Loucy (cell line): ENCODE data around the gene SRM.

Experiments used
- EZH2phosphoT487 ChIP-seq: fragments of 200-600 bp; IDR thresholded peaks from 2 replicates; pipeline ENCODE4 v1.6.1; 2018; ENCODE audit warnings: antibody characterized with exemption, mild to moderate bottlenecking, moderate library complexity, borderline replicate concordance
- TF ChIP-seq, protein P1 (sequence below): fragments of 200-600 bp; sonication (generic); conservative IDR thresholded peaks from 2 replicates; pipeline ENCODE4 v1.5.1; 2014; ENCODE audit warnings: mild to moderate bottlenecking, antibody characterized with exemption, low read length

GRCh38 chr1:11078631-11079030 lies 18.8 kb upstream of the SRM start:
- TF ChIP-seq, protein P1, sequence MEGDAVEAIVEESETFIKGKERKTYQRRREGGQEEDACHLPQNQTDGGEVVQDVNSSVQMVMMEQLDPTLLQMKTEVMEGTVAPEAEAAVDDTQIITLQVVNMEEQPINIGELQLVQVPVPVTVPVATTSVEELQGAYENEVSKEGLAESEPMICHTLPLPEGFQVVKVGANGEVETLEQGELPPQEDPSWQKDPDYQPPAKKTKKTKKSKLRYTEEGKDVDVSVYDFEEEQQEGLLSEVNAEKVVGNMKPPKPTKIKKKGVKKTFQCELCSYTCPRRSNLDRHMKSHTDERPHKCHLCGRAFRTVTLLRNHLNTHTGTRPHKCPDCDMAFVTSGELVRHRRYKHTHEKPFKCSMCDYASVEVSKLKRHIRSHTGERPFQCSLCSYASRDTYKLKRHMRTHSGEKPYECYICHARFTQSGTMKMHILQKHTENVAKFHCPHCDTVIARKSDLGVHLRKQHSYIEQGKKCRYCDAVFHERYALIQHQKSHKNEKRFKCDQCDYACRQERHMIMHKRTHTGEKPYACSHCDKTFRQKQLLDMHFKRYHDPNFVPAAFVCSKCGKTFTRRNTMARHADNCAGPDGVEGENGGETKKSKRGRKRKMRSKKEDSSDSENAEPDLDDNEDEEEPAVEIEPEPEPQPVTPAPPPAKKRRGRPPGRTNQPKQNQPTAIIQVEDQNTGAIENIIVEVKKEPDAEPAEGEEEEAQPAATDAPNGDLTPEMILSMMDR = no peak
- no peak for TF ChIP-seq EZH2phosphoT487
